HEK293 (cell line): ENCODE measurements around the gene CROT.

Experiments
- IKZF3 ChIP-seq: fragments of 450-650 bp; IDR thresholded peaks from 2 replicates; pipeline ENCODE4 v1.5.0; 2018; ENCODE audit warnings: missing biosample characterization, mild to moderate bottlenecking, missing genetic modification characterization, moderate library complexity
- PATZ1 ChIP-seq: fragments of 450-650 bp; formaldehyde crosslinking; IDR thresholded peaks from 2 replicates; pipeline ENCODE4 v1.5.1; 2016; ENCODE audit warnings: missing biosample characterization, missing genetic modification characterization
- ZBTB6 ChIP-seq: fragments of 450-650 bp; formaldehyde crosslinking; IDR thresholded peaks from 2 replicates; pipeline ENCODE4 v1.5.1; 2017; ENCODE audit warnings: missing biosample characterization, missing genetic modification characterization
- ZNF274 ChIP-seq, 2 experiments: fragments of 200-500 bp in 1 of 2; fragments of 450-650 bp in 1 of 2; sonication (Bioruptor generic) in 1 of 2; formaldehyde crosslinking in 1 of 2; IDR thresholded peaks; 2 replicates each; pipeline versions ENCODE4 v1.5.1 to v1.6.1; 2014 to 2016; ENCODE audit warnings: borderline replicate concordance in 1 of 2, inconsistent platforms in 1 of 2, low read length in 1 of 2, missing biosample characterization in 1 of 2, missing genetic modification characterization in 1 of 2
- ZNF561 ChIP-seq: fragments of 450-650 bp; IDR thresholded peaks from 2 replicates; pipeline ENCODE4 v1.5.1; 2018; ENCODE audit warnings: missing biosample characterization, missing genetic modification characterization, borderline replicate concordance
- ZNF670 ChIP-seq: fragments of 450-650 bp; formaldehyde crosslinking; IDR thresholded peaks from 2 replicates; pipeline ENCODE4 v1.5.1; 2016; ENCODE audit warnings: missing biosample characterization, missing genetic modification characterization, low read depth
- TF ChIP-seq, protein P1 (sequence below): fragments of 450-650 bp; formaldehyde crosslinking; IDR thresholded peaks from 2 replicates; pipeline ENCODE4 v1.5.1; 2016; ENCODE audit warnings: missing biosample characterization, missing genetic modification characterization
- TF ChIP-seq, protein P2 (sequence below): fragments of 450-650 bp; formaldehyde crosslinking; IDR thresholded peaks from 2 replicates; pipeline ENCODE4 v1.5.1; 2016; ENCODE audit warnings: missing biosample characterization, missing genetic modification characterization, borderline replicate concordance
- TF ChIP-seq, protein P3 (sequence below): sonication (generic); formaldehyde crosslinking; IDR thresholded peaks from 2 replicates; pipeline ENCODE4 v1.8.1; 2022; ENCODE audit warnings: mild to moderate bottlenecking, moderate library complexity, missing genetic modification reagents

GRCh38 chr7:87347207-87347606, 1.7 kb downstream of the CROT start:
- TF ChIP-seq ZNF561 (tag by site-specific recombination) (no peak), ZBTB6 (no peak), PATZ1 (tag by site-specific recombination) (no peak), IKZF3 (tag by site-specific recombination) (no peak), ZNF670 (tag by site-specific recombination) (no peak), ZNF274 (IDR thresholded peaks at IDR 0.05; ENCODE audit: low read length) (no peak), ZNF274 (tag by site-specific recombination; IDR thresholded peaks at IDR 0.05; ENCODE audit: borderline replicate concordance) (no peak)
- TF ChIP-seq, protein P1, sequence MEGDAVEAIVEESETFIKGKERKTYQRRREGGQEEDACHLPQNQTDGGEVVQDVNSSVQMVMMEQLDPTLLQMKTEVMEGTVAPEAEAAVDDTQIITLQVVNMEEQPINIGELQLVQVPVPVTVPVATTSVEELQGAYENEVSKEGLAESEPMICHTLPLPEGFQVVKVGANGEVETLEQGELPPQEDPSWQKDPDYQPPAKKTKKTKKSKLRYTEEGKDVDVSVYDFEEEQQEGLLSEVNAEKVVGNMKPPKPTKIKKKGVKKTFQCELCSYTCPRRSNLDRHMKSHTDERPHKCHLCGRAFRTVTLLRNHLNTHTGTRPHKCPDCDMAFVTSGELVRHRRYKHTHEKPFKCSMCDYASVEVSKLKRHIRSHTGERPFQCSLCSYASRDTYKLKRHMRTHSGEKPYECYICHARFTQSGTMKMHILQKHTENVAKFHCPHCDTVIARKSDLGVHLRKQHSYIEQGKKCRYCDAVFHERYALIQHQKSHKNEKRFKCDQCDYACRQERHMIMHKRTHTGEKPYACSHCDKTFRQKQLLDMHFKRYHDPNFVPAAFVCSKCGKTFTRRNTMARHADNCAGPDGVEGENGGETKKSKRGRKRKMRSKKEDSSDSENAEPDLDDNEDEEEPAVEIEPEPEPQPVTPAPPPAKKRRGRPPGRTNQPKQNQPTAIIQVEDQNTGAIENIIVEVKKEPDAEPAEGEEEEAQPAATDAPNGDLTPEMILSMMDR, result no peak
- TF ChIP-seq, protein P2, sequence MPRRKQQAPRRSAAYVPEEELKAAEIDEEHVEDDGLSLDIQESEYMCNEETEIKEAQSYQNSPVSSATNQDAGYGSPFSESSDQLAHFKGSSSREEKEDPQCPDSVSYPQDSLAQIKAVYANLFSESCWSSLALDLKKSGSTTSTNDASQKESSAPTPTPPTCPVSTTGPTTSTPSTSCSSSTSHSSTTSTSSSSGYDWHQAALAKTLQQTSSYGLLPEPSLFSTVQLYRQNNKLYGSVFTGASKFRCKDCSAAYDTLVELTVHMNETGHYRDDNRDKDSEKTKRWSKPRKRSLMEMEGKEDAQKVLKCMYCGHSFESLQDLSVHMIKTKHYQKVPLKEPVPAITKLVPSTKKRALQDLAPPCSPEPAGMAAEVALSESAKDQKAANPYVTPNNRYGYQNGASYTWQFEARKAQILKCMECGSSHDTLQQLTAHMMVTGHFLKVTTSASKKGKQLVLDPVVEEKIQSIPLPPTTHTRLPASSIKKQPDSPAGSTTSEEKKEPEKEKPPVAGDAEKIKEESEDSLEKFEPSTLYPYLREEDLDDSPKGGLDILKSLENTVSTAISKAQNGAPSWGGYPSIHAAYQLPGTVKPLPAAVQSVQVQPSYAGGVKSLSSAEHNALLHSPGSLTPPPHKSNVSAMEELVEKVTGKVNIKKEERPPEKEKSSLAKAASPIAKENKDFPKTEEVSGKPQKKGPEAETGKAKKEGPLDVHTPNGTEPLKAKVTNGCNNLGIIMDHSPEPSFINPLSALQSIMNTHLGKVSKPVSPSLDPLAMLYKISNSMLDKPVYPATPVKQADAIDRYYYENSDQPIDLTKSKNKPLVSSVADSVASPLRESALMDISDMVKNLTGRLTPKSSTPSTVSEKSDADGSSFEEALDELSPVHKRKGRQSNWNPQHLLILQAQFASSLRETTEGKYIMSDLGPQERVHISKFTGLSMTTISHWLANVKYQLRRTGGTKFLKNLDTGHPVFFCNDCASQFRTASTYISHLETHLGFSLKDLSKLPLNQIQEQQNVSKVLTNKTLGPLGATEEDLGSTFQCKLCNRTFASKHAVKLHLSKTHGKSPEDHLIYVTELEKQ (tag by site-specific recombination), result no peak
- TF ChIP-seq, protein P3, sequence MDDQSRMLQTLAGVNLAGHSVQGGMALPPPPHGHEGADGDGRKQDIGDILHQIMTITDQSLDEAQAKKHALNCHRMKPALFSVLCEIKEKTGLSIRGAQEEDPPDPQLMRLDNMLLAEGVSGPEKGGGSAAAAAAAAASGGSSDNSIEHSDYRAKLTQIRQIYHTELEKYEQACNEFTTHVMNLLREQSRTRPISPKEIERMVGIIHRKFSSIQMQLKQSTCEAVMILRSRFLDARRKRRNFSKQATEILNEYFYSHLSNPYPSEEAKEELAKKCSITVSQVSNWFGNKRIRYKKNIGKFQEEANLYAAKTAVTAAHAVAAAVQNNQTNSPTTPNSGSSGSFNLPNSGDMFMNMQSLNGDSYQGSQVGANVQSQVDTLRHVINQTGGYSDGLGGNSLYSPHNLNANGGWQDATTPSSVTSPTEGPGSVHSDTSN (CRISPR knock-in tag), result no peak
